SK-N-SH (cell line): Measurements from ENCODE around the gene DCAF5. TPM values are rescaled to one million over a fixed set of nuclear protein-coding genes. Genes with fewer than 3 reads are reported as not detected.

Experiments used
- CTCF ChIA-PET: fragments of 300-600, 350-600 bp; formaldehyde crosslinking; extraction: SDS; loops from one replicate; lab custom pipeline; 2021; lab: Yijun Ruan, JAX
- POLR2A ChIA-PET: fragments of 350-600 bp; sonication (Branson Sonifier 250); formaldehyde crosslinking; extraction: SDS; loops from one replicate; lab custom pipeline; 2020; ENCODE audit warnings: antibody characterized with exemption, inconsistent platforms; lab: Yijun Ruan, JAX
- DNase-seq: peaks from one replicate; pipeline ENCODE4 v3.0.0; 2012
- H2AFZ ChIP-seq: fragments of 200-600 bp; sonication (generic); 2 replicates; pipeline ENCODE4 v1.8.1; 2016; ENCODE audit warnings: antibody characterized with exemption, mild to moderate bottlenecking, low read depth
- H3F3A ChIP-seq: fragments of 200-600 bp; sonication (generic); replicated peaks from 2 replicates; pipeline ENCODE3; 2016; ENCODE audit warnings: antibody characterized with exemption, mild to moderate bottlenecking; ENCODE audit not compliant: insufficient read depth
- H3K27ac ChIP-seq, 2 experiments: fragments of 200-500 bp in 1 of 2; fragments of 200-600 bp in 1 of 2; sonication (Bioruptor generic) in 1 of 2; sonication (generic), shearing (Covaris generic) in 1 of 2; 2 replicates each; pipeline versions ENCODE4 v1.5.1 to v1.6.1; 2014 to 2016; ENCODE audit warnings: low read depth in 2 of 2, inconsistent platforms in 1 of 2, low read length in 1 of 2, mild to moderate bottlenecking in 1 of 2, mixed read lengths in 1 of 2
- H3K27me3 ChIP-seq: fragments of 200-600 bp; sonication (generic), shearing (Covaris generic); 2 replicates; pipeline ENCODE4 v1.6.1; 2016; ENCODE audit warnings: mixed run types; ENCODE audit not compliant: insufficient read depth
- H3K36me3 ChIP-seq, 2 experiments: fragments of 200-500 bp in 1 of 2; fragments of 200-600 bp in 1 of 2; sonication (Bioruptor generic) in 1 of 2; sonication (generic) in 1 of 2; replicated peaks in 1 of 2; 2 replicates each; pipeline versions ENCODE3 to v1.5.1; 2014 to 2016; ENCODE audit warnings: low read length in 1 of 2, mild to moderate bottlenecking in 1 of 2; ENCODE audit not compliant: insufficient read depth in 2 of 2, control insufficient read depth in 1 of 2
- H3K4me1 ChIP-seq, 2 experiments: fragments of 200-500 bp in 1 of 2; fragments of 200-600 bp in 1 of 2; sonication (Bioruptor generic) in 1 of 2; sonication (generic), shearing (Covaris generic) in 1 of 2; 2 replicates each; pipeline versions ENCODE4 v1.5.1 to v1.6.1; 2014 to 2016; ENCODE audit warnings: low read depth in 1 of 2, low read length in 1 of 2, mixed run types in 1 of 2; ENCODE audit not compliant: insufficient read depth in 2 of 2, control insufficient read depth in 1 of 2
- H3K4me2 ChIP-seq: fragments of 200-600 bp; sonication (generic), shearing (Covaris generic); 2 replicates; pipeline ENCODE4 v1.6.1; 2017; ENCODE audit warnings: mixed run types
- H3K4me3 ChIP-seq, 2 experiments: fragments of 200-500 bp in 1 of 2; fragments of 200-600 bp in 1 of 2; sonication (Bioruptor generic) in 1 of 2; sonication (generic), shearing (Covaris generic) in 1 of 2; 2 replicates each; pipeline versions ENCODE4 v1.5.1 to v1.8.1; 2014 to 2016; ENCODE audit warnings: low read depth in 2 of 2, inconsistent platforms in 1 of 2, low read length in 1 of 2, mild to moderate bottlenecking in 1 of 2, mixed read lengths in 1 of 2, moderate library complexity in 1 of 2
- H3K79me2 ChIP-seq: fragments of 200-600 bp; sonication (generic); 2 replicates; pipeline ENCODE4 v1.8.1; 2017; ENCODE audit warnings: mild to moderate bottlenecking; ENCODE audit not compliant: insufficient read depth
- H3K9ac ChIP-seq: fragments of 200-600 bp; sonication (generic); 2 replicates; pipeline ENCODE4 v1.6.1; 2017; ENCODE audit warnings: mixed run types
- H3K9me2 ChIP-seq: fragments of 200-600 bp; sonication (generic); 2 replicates; pipeline ENCODE4 v1.6.1; 2017; ENCODE audit warnings: mixed run types
- H3K9me3 ChIP-seq: fragments of 200-600 bp; sonication (generic); 2 replicates; pipeline ENCODE4 v1.6.1; 2017; ENCODE audit warnings: mixed run types, mild to moderate bottlenecking, moderate library complexity
- H4K20me1 ChIP-seq: fragments of 200-600 bp; sonication (generic); 2 replicates; pipeline ENCODE4 v1.6.1; 2017; ENCODE audit warnings: mild to moderate bottlenecking, mixed run types; ENCODE audit not compliant: insufficient read depth
- ELF1 ChIP-seq: IDR thresholded peaks from 2 replicates; pipeline ENCODE4 v1.4.0; 2012
- EZH2phosphoT487 ChIP-seq: fragments of 200-600 bp; sonication (generic); IDR thresholded peaks from 2 replicates; pipeline ENCODE4 v1.6.1; 2017; ENCODE audit warnings: low read depth, mixed run types, mild to moderate bottlenecking, antibody characterized with exemption, moderate library complexity, borderline replicate concordance
- FOSL2 ChIP-seq: IDR thresholded peaks from 2 replicates; pipeline ENCODE4 v1.4.0; 2012; ENCODE audit warnings: low read depth, mild to moderate bottlenecking, moderate library complexity, borderline replicate concordance
- MAX ChIP-seq: IDR thresholded peaks from 2 replicates; pipeline ENCODE4 v1.4.0; 2012; ENCODE audit warnings: low read depth
- NFIC ChIP-seq: IDR thresholded peaks from 2 replicates; pipeline ENCODE4 v1.4.0; 2012; ENCODE audit warnings: borderline replicate concordance
- RAD21 ChIP-seq: IDR thresholded peaks from 2 replicates; pipeline ENCODE4 v1.6.1; 2012; ENCODE audit warnings: mild to moderate bottlenecking, low read length
- REST ChIP-seq: IDR thresholded peaks from 2 replicates; pipeline ENCODE4 v1.6.1; 2012; ENCODE audit warnings: mild to moderate bottlenecking, low read depth, low read length, moderate library complexity
- RXRA ChIP-seq: IDR thresholded peaks from 2 replicates; pipeline ENCODE4 v1.4.0; 2012; ENCODE audit warnings: low read depth, mild to moderate bottlenecking, borderline replicate concordance
- SIN3A ChIP-seq: IDR thresholded peaks from 2 replicates; pipeline ENCODE4 v1.6.1; 2012; ENCODE audit warnings: low read depth, mild to moderate bottlenecking, low read length, moderate library complexity, borderline replicate concordance
- SMC3 ChIP-seq: IDR thresholded peaks from 2 replicates; pipeline ENCODE4 v1.6.1; 2012; ENCODE audit warnings: low read depth, low read length, improper control_type of control experiment
- TEAD4 ChIP-seq: IDR thresholded peaks from 2 replicates; pipeline ENCODE4 v1.4.0; 2012; ENCODE audit warnings: mild to moderate bottlenecking, borderline replicate concordance; ENCODE audit not compliant: insufficient read depth
- WGBS: methylation state at CpG from one replicate; pipeline ENCODE4 v1.1.6; 2017; ENCODE audit warnings: low lambda C conversion rate; 5-methylcytosine and 5-hydroxymethylcytosine counted together
- polyA plus RNA-seq, 3 experiments: library from polyadenylated mRNA; depleted of rRNA; stranded (reverse); fragments of >200 nt; gene quantifications; 2 replicates each; pipeline ENCODE4 v1.2.3, GENCODE V29; 2012
- TF ChIP-seq, protein P1 (sequence below): fragments of 150-350 bp; IDR thresholded peaks from 2 replicates; pipeline ENCODE4 v1.6.1; 2016; ENCODE audit warnings: mild to moderate bottlenecking, low read depth, low read length

Gene DCAF5
- polyA plus RNA-seq, 1 of the 3 experiments (the other 2 are of a cell fraction): 26.7 TPM

DNA sequence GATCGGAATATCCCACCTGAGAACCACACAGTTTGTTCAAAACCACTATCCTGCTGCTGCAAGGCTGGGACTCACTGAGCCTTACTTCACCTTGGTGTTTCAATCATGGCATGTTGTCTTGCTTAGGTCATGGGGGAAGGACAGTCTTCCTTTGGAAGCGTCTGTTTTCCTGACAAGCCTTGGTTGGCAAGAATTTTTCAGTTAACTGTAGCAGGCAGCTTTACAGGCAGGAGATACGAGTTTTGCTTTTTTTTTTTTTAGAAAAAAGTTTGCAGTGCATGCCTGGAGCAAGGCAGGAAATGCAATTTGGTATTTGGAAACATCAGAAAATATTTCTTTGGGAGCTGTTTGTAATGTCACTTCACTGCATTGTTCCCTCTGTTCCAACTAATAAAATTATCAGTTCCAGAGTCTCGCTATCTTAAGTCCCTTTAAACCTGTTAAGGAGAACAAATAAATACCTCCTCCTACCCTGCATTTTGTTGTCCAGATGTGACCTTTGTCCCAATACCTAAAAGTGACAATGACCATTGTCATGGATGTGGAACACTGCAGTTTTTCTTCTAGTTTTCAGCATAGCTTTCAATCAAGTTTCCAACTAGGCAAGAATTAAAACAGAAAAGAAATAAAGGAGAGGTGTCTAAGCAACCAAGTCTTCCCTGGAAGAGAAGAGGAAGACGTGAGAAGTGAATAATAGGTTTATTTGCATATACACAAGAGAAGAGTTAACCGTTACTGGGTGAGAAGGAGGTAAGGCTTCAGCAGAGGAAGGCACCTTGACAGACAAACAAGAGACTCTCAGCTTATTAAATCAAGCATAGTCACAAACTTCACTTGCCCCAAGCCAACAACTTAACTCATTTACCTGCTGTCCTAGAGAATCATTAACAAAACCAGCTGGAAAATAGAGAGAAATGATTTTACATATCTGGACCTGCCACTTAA, 102.4 kb downstream of the DCAF5 start:
- Histone ChIP-seq H3K79me2 (no peaks in the 10 kb centered on the region), H3K4me2 (peak overlapping the region; percentile 5; the same call in 1 of the 2 replicates), H3K4me1 (peaks cover 16 to 41% of the 10 kb centered on the region in 2 experiments; a peak in 3 of 4 replicates), H3K27me3 (no peaks in the 10 kb centered on the region), H3K9me3 (no peaks in the 10 kb centered on the region), H3K4me3 (no peak overlapping the region), H3K9me2 (no peaks in the 10 kb centered on the region), H3F3A (no peaks in the 10 kb centered on the region), H2AFZ (no peak overlapping the region), H3K36me3 (peaks cover 20 to 33% of the 10 kb centered on the region in 2 experiments), H4K20me1 (no peaks in the 10 kb centered on the region), H3K9ac (no peak overlapping the region), H3K27ac (peak overlapping the region; percentile 43 to 58)
- WGBS: 79% methylated on average over 6 of the region's 6 CpGs
- no peak for DNase-seq
- POLR2A ChIA-PET: interaction anchor here (1.1 kb wide), 1 partner anchor 13 kb away, joined by 3 read pairs; no protein-coding TSS in a partner anchor
- TF ChIP-seq, protein P1, sequence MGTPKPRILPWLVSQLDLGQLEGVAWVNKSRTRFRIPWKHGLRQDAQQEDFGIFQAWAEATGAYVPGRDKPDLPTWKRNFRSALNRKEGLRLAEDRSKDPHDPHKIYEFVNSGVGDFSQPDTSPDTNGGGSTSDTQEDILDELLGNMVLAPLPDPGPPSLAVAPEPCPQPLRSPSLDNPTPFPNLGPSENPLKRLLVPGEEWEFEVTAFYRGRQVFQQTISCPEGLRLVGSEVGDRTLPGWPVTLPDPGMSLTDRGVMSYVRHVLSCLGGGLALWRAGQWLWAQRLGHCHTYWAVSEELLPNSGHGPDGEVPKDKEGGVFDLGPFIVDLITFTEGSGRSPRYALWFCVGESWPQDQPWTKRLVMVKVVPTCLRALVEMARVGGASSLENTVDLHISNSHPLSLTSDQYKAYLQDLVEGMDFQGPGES: no peak
- TF ChIP-seq MAX (no peak), TEAD4 (no peak), SIN3A (no peak), RXRA (no peak), ELF1 (no peak), EZH2phosphoT487 (no peak), SMC3 (no peak), RAD21 (no peak), NFIC (no peak), FOSL2 (no peak)
- TF ChIP-seq, all 33 proteins: peak for 0
- CTCF ChIA-PET: interaction anchor here (1.2 to 3.3 kb wide), 5 partner anchors 12 to 139 kb away, joined by 3 to 13 read pairs (median 4); no protein-coding TSS in a partner anchor

DNA sequence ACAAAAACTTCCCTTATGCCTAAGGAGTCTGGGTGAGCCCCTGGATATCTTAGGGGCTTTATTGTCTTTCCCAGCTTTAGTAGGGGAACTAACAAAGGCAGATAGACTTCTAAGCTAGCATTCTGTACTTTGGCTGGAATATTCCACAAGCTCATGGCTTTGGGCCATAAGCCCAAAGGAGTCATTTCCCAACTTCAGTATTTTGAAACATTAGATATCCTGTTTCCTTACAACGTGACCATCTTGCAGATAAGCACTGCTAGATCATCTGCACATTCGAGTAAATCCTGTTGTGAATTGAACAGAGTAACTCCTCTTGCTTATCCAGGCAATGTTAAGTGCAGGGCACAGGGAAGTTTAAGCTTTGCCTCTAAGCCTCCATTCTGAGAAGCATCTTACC, 103.2 kb downstream of the DCAF5 start:
- Histone ChIP-seq H3K4me1 (peaks cover 19 to 46% of the 10 kb centered on the region in 2 experiments; a peak in 3 of 4 replicates), H3K4me2 (peak overlapping the region; percentile 5; the same call in 1 of the 2 replicates), H3K27ac (peak overlapping the region; percentile 43 to 53), H3K27me3 (no peaks in the 10 kb centered on the region), H3K9me3 (no peaks in the 10 kb centered on the region), H3K36me3 (peaks cover 16 to 25% of the 10 kb centered on the region in 2 experiments), H4K20me1 (no peaks in the 10 kb centered on the region), H3K79me2 (no peaks in the 10 kb centered on the region), H3K9me2 (no peaks in the 10 kb centered on the region), H3K9ac (no peak overlapping the region), H3K4me3 (no peak overlapping the region), H3F3A (no peaks in the 10 kb centered on the region), H2AFZ (no peak overlapping the region)
- CTCF ChIA-PET: interaction anchor here (1.3 to 3.3 kb wide), 2 partner anchors 11 to 58 kb away, joined by 4 to 13 read pairs; no protein-coding TSS in a partner anchor
- TF ChIP-seq REST (no peak), NFIC (0 out of 2 replicates have a peak, but pooled peaks have one; percentile 22)
- WGBS: 22% methylated on average over 2 of the region's 2 CpGs
- DNase-seq: no peak
- POLR2A ChIA-PET: interaction anchor here (1.1 kb wide), 1 partner anchor 12 kb away, joined by 3 read pairs; no protein-coding TSS in a partner anchor
